ENCODE measurements around the gene TNKS2.
"Not testable (repeated sequence)": the region's sequence is repeated elsewhere in the genome, so short reads cannot be mapped to it uniquely, and the experiment has no call there.

TNKS2 gene

DNA sequence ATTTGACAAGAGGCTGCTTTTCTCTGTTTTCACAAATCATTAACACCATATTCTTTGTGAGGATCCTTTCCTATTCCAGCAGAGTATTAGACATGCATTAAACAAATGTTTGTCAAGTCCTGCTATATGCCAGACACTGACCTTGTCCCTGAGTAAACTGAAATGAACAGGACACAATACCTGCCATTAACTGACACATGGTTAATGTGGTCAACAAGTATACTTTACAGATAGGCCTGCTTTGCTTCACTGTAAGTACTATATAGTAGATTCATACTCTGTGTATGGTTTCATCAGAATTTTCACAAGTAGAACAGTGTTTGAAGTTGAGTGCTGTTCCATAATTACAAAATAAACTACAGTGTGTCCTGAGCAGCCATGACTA is 5.9 kb downstream of the TNKS2 start:
- H3K4me3 Mint-ChIP-seq, result no peak overlapping the region
- H3K27ac Mint-ChIP-seq, result peak overlapping the region; percentile 63
- no peaks in the 10 kb centered on the region for H3K9me3 Mint-ChIP-seq
- DNase-seq, result no peak
- H3K4me1 Mint-ChIP-seq (ENCODE audit: low read depth), result peaks cover 78% of the 10 kb centered on the region
- H3K27me3 Mint-ChIP-seq, result no peaks in the 10 kb centered on the region
- peaks cover 85% of the 10 kb centered on the region for H3K36me3 Mint-ChIP-seq (ENCODE audit: low read depth)

DNA sequence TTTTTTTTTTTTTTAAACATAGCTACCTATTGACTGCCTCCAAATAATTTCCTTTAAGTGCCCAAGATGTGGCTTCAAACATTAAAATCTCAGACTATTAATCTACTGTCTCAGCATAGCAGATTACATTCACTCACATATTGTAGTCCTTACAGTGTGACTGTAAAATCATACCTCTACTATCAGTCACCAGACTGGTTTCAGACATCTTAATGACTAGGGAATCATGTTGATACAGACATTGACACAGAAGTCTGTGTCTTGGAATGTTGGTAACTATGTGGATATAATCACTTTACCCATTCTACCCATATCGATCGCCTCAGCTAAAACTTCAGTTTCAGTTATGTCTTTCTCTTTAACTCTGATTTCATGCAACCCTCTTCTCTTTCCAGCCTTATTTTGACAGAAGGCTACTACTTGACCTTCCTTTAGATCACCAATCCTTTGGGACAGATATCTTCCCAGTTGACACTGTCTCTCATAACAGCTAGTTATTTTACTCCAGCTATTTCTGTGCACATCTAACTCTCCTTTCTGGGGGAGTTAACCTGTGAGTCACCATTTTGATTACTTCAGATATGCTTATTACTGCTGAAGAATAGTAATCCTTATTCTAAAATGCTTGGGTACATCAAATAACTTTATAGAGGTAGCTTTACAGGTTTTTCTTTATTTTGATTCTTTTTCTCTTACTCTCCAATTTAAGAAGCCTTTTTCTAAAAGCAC is 7.0 kb downstream of the TNKS2 start:
- H3K4me1 Mint-ChIP-seq (ENCODE audit: low read depth), result peaks cover 72% of the 10 kb centered on the region

DNA sequence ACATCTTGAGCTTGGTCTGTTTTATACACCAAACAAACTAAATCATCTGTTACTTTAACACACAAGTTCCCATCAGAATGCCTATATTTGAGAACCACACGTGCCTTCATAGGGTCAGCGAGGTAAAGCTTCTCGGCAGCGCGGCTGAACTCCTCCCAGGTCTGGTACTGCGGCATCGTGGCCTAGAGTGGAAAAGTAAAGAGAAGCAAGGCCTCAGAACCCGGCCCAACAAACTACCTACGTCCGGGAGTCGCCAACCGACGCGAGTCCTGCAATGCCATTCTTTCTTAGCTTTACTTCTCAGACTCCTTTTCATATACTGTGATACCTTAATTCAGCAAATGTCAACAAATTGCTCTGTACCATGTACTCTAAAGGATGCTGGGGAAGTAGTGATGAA is 9.0 kb downstream of the TNKS2 start:
- Mint-ChIP-seq H3K4me1 (ENCODE audit: low read depth) (peaks cover 64% of the 10 kb centered on the region), H3K36me3 (ENCODE audit: low read depth) (peaks cover 72% of the 10 kb centered on the region)
- H3K27ac Mint-ChIP-seq, DNase-seq, H3K4me3 Mint-ChIP-seq, H3K27me3 Mint-ChIP-seq, H3K9me3 Mint-ChIP-seq: not testable (repeated sequence)

More for the DNA sequence above, 7.0 kb downstream of the TNKS2 start:
- DNase-seq, result no peak
- H3K36me3 Mint-ChIP-seq (ENCODE audit: low read depth), result peaks cover 79% of the 10 kb centered on the region
- no peak overlapping the region for H3K4me3 Mint-ChIP-seq
- H3K27ac Mint-ChIP-seq, result peak overlapping the region; percentile 68
- no peaks in the 10 kb centered on the region for H3K27me3 Mint-ChIP-seq
- no peaks in the 10 kb centered on the region for H3K9me3 Mint-ChIP-seq

DNA sequence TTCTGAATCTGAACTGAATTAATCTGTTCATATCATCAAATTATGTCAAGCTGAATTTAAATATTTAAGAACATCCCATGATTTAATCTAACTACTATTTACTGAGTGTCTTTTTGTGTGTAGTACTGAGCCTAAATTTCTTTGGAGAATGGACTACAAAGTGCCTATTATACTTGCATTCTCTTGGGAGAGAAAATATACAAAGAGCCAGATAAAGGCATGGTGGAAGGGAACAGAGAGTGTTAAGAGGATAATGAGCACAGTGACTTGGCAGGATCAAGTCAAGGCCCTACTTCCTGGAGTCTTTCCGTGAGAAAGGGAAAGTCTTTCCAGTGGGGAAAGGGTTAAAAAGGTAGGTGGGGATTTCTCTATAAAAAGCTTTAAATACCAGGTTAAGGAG is 15.0 kb downstream of the TNKS2 start:
- DNase-seq, result no peak
- H3K36me3 Mint-ChIP-seq (ENCODE audit: low read depth), result peaks cover 77% of the 10 kb centered on the region
- no peak overlapping the region for H3K4me3 Mint-ChIP-seq

DNA sequence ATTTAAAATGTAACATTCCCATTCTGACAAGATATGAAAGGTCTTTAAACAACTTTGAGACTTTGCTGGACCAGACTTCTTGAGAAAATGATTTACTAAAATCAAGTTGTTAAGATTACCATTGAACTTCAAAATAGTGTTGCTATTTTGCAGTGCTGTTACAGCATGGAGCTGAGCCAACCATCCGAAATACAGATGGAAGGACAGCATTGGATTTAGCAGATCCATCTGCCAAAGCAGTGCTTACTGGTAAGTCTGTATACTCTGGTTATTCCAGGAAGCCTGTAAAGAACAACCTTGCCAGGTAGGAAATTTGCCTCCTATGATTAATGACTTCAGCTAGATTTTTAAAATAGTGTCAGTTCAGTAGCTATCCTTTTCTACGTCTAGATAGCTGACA is 18.8 kb downstream of the TNKS2 start:
- Mint-ChIP-seq H3K36me3 (ENCODE audit: low read depth) (peaks cover 89% of the 10 kb centered on the region), H3K27me3 (no peaks in the 10 kb centered on the region), H3K9me3 (no peaks in the 10 kb centered on the region), H3K4me3 (no peak overlapping the region), H3K27ac (no peak overlapping the region), H3K4me1 (ENCODE audit: low read depth) (peaks cover 22% of the 10 kb centered on the region)
- DNase-seq, result no peak

More for the DNA sequence above, 15.0 kb downstream of the TNKS2 start:
- H3K27ac Mint-ChIP-seq, result peak overlapping the region; percentile 71
- no peaks in the 10 kb centered on the region for H3K9me3 Mint-ChIP-seq
- peaks cover 33% of the 10 kb centered on the region for H3K4me1 Mint-ChIP-seq (ENCODE audit: low read depth)
- no peaks in the 10 kb centered on the region for H3K27me3 Mint-ChIP-seq

DNA sequence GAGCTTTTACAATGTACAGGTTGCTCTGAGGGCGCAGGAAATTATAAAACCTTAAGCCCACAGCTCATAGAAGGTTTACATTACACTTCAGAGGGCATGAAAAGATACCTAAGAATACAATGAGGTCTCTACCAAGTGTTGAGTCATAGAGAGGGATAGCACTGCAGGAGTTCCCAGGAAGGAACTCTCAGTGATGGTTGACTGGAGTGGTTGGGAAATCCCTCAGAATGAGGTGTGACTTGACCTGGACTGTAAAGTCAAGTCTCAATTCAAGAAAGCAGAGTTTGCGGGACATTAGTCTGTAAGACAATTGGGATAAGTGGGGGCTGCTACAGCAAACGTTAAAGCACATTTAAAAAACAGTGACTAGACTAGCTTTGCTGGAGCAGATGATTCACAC is 21.9 kb downstream of the TNKS2 start:
- Mint-ChIP-seq H3K4me3 (no peak overlapping the region), H3K27me3 (no peaks in the 10 kb centered on the region), H3K4me1 (ENCODE audit: low read depth) (peaks cover 4% of the 10 kb centered on the region), H3K36me3 (ENCODE audit: low read depth) (peaks cover 90% of the 10 kb centered on the region), H3K9me3 (no peaks in the 10 kb centered on the region), H3K27ac (peak overlapping the region; percentile 73)
- no peak for DNase-seq

DNA sequence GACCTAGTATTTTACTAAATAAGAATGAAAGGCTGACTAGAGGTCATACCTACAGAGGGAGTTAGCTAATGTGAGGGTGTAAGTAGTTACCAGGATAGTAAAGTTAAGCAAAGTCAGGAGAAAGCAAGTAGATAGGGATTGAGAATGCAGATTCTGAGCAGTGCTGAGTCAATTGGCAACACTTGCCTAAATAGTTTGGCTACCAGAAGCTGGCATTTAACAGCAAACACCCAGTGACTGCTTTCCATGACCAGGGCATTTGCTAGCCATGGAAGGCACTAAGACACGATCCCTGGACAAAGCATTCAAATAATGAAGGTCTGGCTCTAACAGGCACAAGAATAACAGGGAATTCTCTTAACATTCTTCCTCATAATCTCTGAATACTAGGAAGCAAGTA is 25.9 kb downstream of the TNKS2 start:
- no peak for DNase-seq
- Mint-ChIP-seq H3K27ac (peak overlapping the region; percentile 39), H3K36me3 (ENCODE audit: low read depth) (peaks cover 93% of the 10 kb centered on the region), H3K4me3 (no peak overlapping the region), H3K9me3 (no peaks in the 10 kb centered on the region), H3K4me1 (ENCODE audit: low read depth) (peaks cover 9% of the 10 kb centered on the region), H3K27me3 (no peaks in the 10 kb centered on the region)

DNA sequence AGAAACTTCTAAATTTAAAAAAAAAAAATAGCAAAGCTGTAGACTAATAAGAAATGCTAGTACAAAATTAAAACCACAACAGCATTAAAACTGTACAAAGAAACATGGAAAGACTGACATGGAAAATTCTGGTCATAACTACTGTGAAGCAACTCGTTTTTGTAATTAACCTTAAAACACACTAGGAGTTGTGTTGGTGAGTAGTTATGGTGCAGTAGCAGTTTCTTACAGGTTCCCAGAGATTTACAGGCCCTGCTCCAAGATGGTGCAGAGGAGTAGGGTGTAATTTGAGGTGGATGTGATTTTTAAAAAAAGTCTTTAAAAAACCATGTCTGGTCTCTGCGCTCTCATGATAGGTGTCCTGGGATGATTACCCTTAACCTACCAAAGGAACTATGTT is 31.0 kb downstream of the TNKS2 start:
- peaks cover 9% of the 10 kb centered on the region for H3K4me1 Mint-ChIP-seq (ENCODE audit: low read depth)

DNA sequence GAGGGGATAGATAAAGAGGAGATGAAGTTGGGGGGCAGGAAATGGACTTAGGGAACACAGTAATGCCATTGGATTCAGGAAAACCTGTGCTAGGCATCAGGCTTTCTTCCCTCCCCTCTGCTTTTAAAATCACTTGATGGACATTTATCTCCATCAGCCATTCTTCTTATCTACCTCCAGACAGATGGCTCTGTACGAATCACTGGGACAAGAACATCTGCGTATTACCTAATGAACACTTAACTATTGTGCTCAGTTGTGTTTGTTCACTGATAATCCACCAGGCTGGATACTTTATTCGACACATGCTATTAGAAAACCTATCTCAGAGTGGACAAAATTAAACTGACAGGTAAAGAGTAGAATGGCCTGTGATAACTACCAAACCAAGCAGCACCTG is 40.0 kb downstream of the TNKS2 start:
- Mint-ChIP-seq H3K4me3 (no peak overlapping the region), H3K36me3 (ENCODE audit: low read depth) (peaks cover 84% of the 10 kb centered on the region), H3K27me3 (no peaks in the 10 kb centered on the region), H3K27ac (no peak overlapping the region), H3K4me1 (ENCODE audit: low read depth) (no peaks in the 10 kb centered on the region), H3K9me3 (no peaks in the 10 kb centered on the region)
- no peak for DNase-seq

More for the DNA sequence above, 31.0 kb downstream of the TNKS2 start:
- peaks cover 98% of the 10 kb centered on the region for H3K36me3 Mint-ChIP-seq (ENCODE audit: low read depth)
- peak overlapping the region; percentile 72 for H3K27ac Mint-ChIP-seq
- H3K9me3 Mint-ChIP-seq, result no peaks in the 10 kb centered on the region
- H3K27me3 Mint-ChIP-seq, result no peaks in the 10 kb centered on the region
- no peak for DNase-seq
- no peak overlapping the region for H3K4me3 Mint-ChIP-seq

DNA sequence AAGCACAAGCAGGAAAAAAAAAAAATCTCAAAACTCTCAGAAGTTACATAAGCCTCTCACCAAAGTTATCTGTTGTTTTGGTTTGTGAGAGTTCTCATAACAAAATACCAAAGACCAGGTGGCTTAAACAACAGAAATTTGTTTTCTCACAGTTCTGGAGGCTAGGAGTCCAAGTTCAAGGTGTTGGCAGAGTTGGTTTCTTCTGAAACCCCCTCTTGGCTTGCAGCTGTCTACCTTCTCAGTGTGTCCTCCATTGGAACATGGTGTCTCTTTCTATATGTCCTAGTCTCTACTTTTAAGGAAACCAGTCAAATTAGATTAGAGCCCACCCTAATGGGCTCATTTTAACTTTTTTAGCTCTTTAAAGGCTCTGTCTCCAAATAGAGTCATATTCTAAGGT is 44.9 kb downstream of the TNKS2 start:
- no peaks in the 10 kb centered on the region for H3K4me1 Mint-ChIP-seq (ENCODE audit: low read depth)
- H3K27me3 Mint-ChIP-seq, result no peaks in the 10 kb centered on the region
- H3K36me3 Mint-ChIP-seq (ENCODE audit: low read depth), result peaks cover 83% of the 10 kb centered on the region
- DNase-seq, result no peak
- no peak overlapping the region for H3K27ac Mint-ChIP-seq
- H3K9me3 Mint-ChIP-seq, result no peaks in the 10 kb centered on the region
- H3K4me3 Mint-ChIP-seq, result no peak overlapping the region

DNA sequence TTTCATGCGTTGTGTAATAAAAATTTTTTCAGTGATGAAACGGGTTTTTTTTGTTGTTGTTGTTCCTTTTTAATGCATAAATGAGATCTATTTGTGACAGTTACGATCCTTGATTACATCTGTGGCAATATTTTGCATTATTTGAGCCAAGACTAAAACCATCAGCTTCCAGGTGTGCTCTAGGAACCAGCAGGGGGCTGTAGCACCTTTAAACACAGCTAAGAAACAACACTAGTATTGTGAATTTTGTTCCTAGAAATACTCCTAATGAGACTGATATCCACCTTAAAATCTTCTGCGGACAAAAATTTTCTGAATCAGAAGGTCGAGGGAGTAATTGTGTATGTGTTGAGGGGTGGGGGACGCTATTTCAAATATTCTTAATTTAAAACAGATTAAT is 58.4 kb downstream of the TNKS2 start:
- Mint-ChIP-seq H3K27ac (no peak overlapping the region), H3K9me3 (no peaks in the 10 kb centered on the region), H3K4me3 (no peak overlapping the region), H3K4me1 (ENCODE audit: low read depth) (no peaks in the 10 kb centered on the region), H3K27me3 (no peaks in the 10 kb centered on the region), H3K36me3 (ENCODE audit: low read depth) (peaks cover 89% of the 10 kb centered on the region)
- DNase-seq, result no peak

DNA sequence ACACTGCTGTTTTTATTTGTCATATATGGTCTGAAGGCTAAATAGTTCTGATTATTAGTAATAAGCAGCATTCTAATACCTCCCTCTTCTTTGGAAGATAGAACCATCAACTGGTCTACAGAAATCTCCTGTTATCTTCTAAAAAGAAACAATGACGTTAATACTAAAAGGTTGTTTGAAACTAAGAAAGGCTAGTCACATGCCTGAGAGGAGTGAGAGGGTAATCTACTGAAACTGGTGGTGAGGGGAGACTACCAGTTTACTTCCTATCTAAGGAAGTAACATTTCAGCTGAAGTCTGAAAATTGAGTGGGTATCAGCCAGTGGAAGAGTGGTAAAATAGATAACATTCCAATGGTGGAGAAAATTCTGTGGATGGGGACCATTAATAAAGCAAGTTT is 62.7 kb downstream of the TNKS2 start:
- Mint-ChIP-seq H3K27ac (peak overlapping the region; percentile 62), H3K36me3 (ENCODE audit: low read depth) (peaks cover 94% of the 10 kb centered on the region), H3K4me1 (ENCODE audit: low read depth) (peaks cover 9% of the 10 kb centered on the region), H3K4me3 (no peak overlapping the region), H3K9me3 (no peaks in the 10 kb centered on the region), H3K27me3 (no peaks in the 10 kb centered on the region)
- DNase-seq, result no peak

DNA sequence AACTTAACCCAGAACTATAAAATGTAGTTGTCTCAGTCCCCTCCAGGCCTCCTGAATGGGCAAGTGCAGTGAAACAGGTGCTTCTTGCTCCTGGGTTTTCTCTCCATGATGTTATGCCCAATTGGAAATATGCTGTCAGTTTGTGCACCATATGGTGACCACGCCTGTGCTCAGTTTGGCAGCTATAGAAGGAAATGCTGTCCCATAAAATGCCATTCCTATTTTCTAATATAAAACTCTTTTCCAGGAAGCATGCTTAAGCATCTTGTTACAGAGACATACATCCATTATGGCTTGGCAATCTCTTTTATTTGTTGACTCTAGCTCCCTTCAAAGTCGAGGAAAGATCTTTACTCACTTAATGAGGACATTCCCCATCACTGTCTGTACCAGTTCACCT is 65.9 kb downstream of the TNKS2 start:
- no peak for DNase-seq
- no peak overlapping the region for H3K4me3 Mint-ChIP-seq
- H3K9me3 Mint-ChIP-seq, result no peaks in the 10 kb centered on the region
- no peak overlapping the region for H3K27ac Mint-ChIP-seq
- H3K36me3 Mint-ChIP-seq (ENCODE audit: low read depth), result peaks cover 66% of the 10 kb centered on the region
- H3K4me1 Mint-ChIP-seq (ENCODE audit: low read depth), result peaks cover 9% of the 10 kb centered on the region
- no peaks in the 10 kb centered on the region for H3K27me3 Mint-ChIP-seq

DNA sequence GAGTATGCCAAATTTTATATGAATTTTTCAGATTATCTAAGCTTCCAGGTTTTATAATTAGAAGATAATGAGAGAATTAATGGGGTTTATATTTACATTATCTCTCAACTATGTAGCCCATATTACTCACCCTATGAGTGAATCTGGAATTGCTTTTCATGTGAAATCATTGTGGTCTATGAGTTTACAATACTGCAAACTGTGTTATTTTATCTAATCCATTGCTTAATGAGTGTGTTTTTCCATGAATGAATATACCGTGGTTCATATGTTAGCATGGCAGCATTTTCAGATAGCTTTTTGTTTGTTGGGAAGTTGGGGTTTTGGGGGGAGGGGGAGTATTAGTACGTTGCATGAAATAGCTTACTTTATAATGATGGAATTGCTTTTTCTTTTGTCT is 66.5 kb downstream of the TNKS2 start:
- Mint-ChIP-seq H3K9me3 (no peaks in the 10 kb centered on the region), H3K27ac (no peak overlapping the region), H3K27me3 (no peaks in the 10 kb centered on the region), H3K4me1 (ENCODE audit: low read depth) (peaks cover 9% of the 10 kb centered on the region), H3K4me3 (no peak overlapping the region), H3K36me3 (ENCODE audit: low read depth) (peaks cover 60% of the 10 kb centered on the region)
- no peak for DNase-seq

DNA sequence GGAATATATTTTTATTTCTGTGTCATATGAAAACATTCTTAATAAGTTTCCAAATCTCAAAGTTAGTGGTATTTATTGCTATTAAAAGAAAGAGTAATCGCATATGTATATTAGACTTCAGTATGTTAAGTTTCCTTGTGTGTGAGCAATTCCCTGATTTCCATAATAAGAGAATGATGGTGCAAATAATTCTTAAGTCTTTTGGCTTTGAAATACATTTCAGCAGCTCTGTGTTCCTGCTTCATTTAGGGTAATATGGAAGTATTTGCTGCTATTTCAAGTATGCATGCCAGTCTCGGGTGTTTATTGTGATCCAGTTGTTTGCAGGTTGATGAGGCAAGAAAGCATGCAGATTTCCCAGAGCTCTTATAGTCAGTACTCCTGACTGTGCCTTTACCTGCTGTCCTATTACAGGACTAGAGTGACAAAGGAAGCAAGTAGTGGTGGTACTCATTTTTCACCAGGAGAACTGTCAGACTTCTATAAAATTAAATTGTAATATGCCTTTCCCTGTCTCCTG is 67.4 kb downstream of the TNKS2 start:
- peak overlapping the region; percentile 33 for H3K27ac Mint-ChIP-seq
- H3K4me3 Mint-ChIP-seq, result no peak overlapping the region
- H3K4me1 Mint-ChIP-seq (ENCODE audit: low read depth), result peaks cover 9% of the 10 kb centered on the region
- no peak for DNase-seq
- H3K27me3 Mint-ChIP-seq, result no peaks in the 10 kb centered on the region
- H3K36me3 Mint-ChIP-seq (ENCODE audit: low read depth), result peaks cover 51% of the 10 kb centered on the region
- no peaks in the 10 kb centered on the region for H3K9me3 Mint-ChIP-seq
